ENCODE data around the gene CETP. TPM values are rescaled to one million over a fixed set of nuclear protein-coding genes. Genes with fewer than 3 reads are reported as not detected.
A peak's percentile ranks its signal among the peaks of the same experiment; 100 is the strongest.

Gene CETP
- total and polyA plus RNA-seq, 7 donors: 0.36 to 2.1 (median 0.88) TPM; not detected in 3

DNA sequence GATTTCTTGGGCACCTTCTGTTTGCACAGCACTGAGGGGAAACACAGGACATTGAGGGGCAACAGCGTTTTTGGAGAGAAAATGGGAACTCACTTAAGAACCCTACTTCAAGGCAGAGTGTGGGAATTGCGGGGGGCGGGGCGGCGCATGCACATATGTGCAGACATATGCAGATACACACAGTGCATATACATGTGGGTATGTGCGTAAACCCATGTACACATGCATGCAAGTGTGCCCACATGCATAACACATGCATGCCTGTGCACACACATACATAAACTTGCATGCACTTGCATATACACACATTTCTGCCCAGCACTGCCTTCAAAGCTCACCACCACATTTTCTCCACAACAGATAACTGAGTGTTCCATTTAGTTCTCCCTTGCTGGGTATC is 60.0 kb downstream of the CETP start:
- intact Hi-C loops (cut with DNase I): no loop called here
- H3K36me3 ChIP-seq: peaks cover 4 to 74% (median 42%) of the 10 kb centered on the region in 4 donors
- WGBS, 2 donors: 94 to 96% methylated on average over 6 of the region's 6 CpGs

DNA sequence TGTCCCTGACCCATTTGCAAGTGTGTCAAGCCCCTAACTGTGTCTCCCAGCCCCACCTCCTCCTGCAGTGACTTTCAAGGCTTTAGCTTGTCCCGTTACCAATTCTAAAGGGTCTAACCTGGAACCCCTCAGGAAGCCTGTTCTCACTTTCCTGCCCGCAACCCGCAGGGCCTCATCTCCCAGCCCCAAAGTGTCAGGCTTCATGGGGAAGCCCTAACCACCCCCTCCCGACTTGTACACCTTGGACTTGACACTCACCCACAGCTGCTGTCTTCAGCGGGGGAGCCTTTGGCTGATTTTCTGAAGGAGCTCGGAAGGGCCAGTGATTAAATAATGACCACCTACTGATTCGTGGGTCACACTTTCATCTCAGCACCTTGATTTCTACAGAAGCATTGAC is 60.7 kb downstream of the CETP start:
- peak; percentile 14 for DNase-seq
- intact Hi-C loops (cut with DNase I): no loop called here

More for the DNA sequence above, 60.0 kb downstream of the CETP start:
- Histone ChIP-seq H3K27ac (no peak overlapping the region), H3K27me3 (no peaks in the 10 kb centered on the region), H3K4me3 (no peak overlapping the region), H3K4me1 (no peaks in the 10 kb centered on the region), H3K9me3 (no peaks in the 10 kb centered on the region)
- TF ChIP-seq EP300 (IDR thresholded peaks at IDR 0.05) (no peak), POLR2AphosphoS5 (IDR thresholded peaks at IDR 0.05) (no peak), POLR2A (IDR thresholded peaks at IDR 0.05) (no peak)
- TF ChIP-seq, protein P1, sequence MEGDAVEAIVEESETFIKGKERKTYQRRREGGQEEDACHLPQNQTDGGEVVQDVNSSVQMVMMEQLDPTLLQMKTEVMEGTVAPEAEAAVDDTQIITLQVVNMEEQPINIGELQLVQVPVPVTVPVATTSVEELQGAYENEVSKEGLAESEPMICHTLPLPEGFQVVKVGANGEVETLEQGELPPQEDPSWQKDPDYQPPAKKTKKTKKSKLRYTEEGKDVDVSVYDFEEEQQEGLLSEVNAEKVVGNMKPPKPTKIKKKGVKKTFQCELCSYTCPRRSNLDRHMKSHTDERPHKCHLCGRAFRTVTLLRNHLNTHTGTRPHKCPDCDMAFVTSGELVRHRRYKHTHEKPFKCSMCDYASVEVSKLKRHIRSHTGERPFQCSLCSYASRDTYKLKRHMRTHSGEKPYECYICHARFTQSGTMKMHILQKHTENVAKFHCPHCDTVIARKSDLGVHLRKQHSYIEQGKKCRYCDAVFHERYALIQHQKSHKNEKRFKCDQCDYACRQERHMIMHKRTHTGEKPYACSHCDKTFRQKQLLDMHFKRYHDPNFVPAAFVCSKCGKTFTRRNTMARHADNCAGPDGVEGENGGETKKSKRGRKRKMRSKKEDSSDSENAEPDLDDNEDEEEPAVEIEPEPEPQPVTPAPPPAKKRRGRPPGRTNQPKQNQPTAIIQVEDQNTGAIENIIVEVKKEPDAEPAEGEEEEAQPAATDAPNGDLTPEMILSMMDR (IDR thresholded peaks at IDR 0.05): no peak
- DNase-seq: peak; percentile 33

DNA sequence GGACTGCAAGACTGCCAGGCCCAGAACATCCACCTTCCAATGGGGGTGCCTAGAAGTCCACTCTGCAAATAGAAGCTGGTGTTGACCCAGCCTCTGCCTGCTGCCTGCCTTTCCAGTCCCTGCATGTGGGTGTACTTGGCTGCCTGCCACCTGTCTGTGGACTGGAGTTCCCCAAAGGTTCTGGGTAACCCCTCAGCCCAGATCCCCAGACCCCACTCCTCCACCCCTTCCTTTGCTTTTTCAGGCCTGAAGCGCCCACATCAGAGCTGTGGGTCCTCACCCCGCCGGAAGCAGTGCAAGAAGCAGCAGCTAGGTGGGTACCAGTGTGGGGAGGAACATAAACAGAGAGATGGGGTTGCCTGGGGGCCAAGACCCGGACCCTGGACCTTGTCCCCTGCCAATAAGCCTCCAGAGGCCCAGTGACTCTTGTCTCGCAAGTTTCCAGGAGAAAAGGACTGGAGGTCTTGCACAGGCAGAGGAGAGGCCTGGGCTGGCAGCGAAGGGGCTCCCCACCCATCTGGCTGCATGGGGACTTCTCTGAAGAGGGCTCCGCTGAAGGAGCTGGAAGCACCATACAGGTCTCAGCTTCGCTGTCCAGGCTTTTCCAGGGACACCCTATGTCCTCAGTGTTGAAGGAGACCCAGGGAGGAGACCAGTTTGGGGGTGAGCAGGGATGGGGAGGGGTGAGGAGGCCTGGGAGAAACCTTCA is 61.9 kb downstream of the CETP start:
- Histone ChIP-seq H3K4me1 (no peaks in the 10 kb centered on the region), H3K36me3 (peaks cover 4 to 65% (median 28%) of the 10 kb centered on the region in 4 donors), H3K27ac (no peak overlapping the region), H3K27me3 (no peaks in the 10 kb centered on the region), H3K4me3 (no peak overlapping the region), H3K9me3 (no peaks in the 10 kb centered on the region)
- intact Hi-C loops (cut with DNase I): no loop called here
- TF ChIP-seq, protein P1 (IDR thresholded peaks at IDR 0.05): no peak
- TF ChIP-seq POLR2A (IDR thresholded peaks at IDR 0.05) (no peak), EP300 (IDR thresholded peaks at IDR 0.05) (no peak), POLR2AphosphoS5 (IDR thresholded peaks at IDR 0.05) (no peak)
- 74 to 86% methylated on average over 8 of the region's 8 CpGs for WGBS, 2 donors
- DNase-seq: peak; percentile 58

More for the DNA sequence above, 60.7 kb downstream of the CETP start:
- H3K27me3 ChIP-seq: no peaks in the 10 kb centered on the region
- no peaks in the 10 kb centered on the region for H3K9me3 ChIP-seq
- peaks cover 4 to 76% (median 37%) of the 10 kb centered on the region in 4 donors for H3K36me3 ChIP-seq
- no peaks in the 10 kb centered on the region for H3K4me1 ChIP-seq
- H3K27ac ChIP-seq: no peak overlapping the region
- TF ChIP-seq POLR2AphosphoS5 (IDR thresholded peaks at IDR 0.05) (no peak), EP300 (IDR thresholded peaks at IDR 0.05) (no peak), POLR2A (IDR thresholded peaks at IDR 0.05) (no peak)
- TF ChIP-seq, protein P1 (IDR thresholded peaks at IDR 0.05): no peak
- 86 to 94% methylated on average over 7 of the region's 7 CpGs for WGBS, 2 donors
- H3K4me3 ChIP-seq: no peak overlapping the region

DNA sequence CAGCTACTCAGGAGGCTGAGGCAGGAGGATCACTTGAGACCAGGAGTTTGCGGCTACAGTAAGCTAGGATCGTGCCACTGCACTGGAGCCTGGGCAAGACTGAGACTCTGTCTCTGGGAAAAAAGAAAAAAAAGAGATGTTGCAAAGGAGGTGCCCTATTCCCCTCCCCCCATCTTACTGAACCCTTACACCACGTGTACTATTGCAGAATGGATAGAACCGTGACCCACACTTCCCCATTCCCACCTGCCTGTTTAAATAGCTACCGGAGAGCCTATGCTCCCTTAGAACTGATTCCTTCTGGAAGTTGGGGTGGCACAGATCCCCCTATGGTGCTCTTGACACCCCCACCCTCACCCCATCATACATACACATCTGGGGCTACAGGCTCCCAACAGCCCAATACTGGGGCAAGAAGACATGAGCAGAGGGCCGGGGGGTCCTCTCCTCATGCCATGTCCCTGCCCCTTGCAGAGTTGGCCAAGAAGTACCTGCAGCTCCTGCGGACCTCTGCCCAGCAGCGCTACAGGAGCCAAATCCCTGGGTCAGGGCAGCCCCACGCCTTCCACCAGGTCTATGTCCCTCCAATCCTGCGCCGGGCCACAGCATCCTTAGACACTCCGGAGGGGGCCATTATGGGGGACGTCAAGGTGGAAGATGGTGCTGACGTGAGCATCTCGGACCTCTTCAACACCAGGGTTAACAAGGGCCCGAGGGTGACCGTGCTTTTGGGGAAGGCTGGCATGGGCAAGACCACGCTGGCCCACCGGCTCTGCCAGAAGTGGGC is 63.3 kb downstream of the CETP start:
- Histone ChIP-seq H3K27ac (no peak overlapping the region), H3K36me3 (peaks cover 0 to 51% (median 17%) of the 10 kb centered on the region in 4 donors), H3K4me3 (no peak overlapping the region), H3K9me3 (no peaks in the 10 kb centered on the region), H3K4me1 (no peaks in the 10 kb centered on the region), H3K27me3 (no peaks in the 10 kb centered on the region)
- 92 to 95% methylated on average over 19 of the region's 19 CpGs for WGBS, 2 donors
- intact Hi-C loops (cut with DNase I): no loop called here
- peak; percentile 60 for DNase-seq
- TF ChIP-seq POLR2A (IDR thresholded peaks at IDR 0.05) (no peak), POLR2AphosphoS5 (IDR thresholded peaks at IDR 0.05) (no peak), EP300 (IDR thresholded peaks at IDR 0.05) (no peak)
- TF ChIP-seq, protein P1 (IDR thresholded peaks at IDR 0.05): no peak

All from sigmoid colon (tissue), 7 donors.